ENCODE results near the gene PRPF6.

DNA sequence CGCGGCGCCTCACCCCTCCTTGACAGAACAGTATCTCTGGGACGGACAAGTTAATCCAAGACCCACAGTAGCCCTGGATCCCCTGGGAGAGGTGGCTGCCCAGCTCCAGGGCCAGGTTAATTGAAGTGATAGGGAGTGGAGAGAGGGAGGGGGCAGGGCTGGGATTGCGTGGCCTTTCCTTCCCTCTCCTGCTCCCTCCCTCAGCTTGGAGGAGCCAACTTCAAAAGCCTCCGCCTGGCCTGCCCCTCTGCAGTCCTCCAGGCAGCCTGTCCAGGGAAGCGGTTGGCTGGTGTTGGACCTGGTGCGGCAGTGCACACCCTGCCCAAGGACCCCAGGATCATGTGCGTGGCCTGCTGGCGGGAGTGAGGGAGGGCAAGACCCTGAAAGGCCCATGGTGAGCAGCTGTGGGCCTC lies 55.0 kb downstream of the PRPF6 start, which contains the start of gene C20orf204:
- TF ChIP-seq, protein P1, sequence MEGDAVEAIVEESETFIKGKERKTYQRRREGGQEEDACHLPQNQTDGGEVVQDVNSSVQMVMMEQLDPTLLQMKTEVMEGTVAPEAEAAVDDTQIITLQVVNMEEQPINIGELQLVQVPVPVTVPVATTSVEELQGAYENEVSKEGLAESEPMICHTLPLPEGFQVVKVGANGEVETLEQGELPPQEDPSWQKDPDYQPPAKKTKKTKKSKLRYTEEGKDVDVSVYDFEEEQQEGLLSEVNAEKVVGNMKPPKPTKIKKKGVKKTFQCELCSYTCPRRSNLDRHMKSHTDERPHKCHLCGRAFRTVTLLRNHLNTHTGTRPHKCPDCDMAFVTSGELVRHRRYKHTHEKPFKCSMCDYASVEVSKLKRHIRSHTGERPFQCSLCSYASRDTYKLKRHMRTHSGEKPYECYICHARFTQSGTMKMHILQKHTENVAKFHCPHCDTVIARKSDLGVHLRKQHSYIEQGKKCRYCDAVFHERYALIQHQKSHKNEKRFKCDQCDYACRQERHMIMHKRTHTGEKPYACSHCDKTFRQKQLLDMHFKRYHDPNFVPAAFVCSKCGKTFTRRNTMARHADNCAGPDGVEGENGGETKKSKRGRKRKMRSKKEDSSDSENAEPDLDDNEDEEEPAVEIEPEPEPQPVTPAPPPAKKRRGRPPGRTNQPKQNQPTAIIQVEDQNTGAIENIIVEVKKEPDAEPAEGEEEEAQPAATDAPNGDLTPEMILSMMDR (IDR thresholded peaks at IDR 0.05), result no peak
- no peak for TF ChIP-seq POLR2A (IDR thresholded peaks at IDR 0.05)

Data from esophagus squamous epithelium (tissue), 4 donors.